EH (cell line): ENCODE measurements around the gene COPB2.
"Not testable (repeated sequence)": the region's sequence is repeated elsewhere in the genome, so short reads cannot be mapped to it uniquely, and the experiment has no call there.

Source experiments
- DNase-seq: peaks from one replicate; pipeline ENCODE4 v3.0.0-alpha.2; 2015; ENCODE audit warnings: low read depth

Gene COPB2

DNA sequence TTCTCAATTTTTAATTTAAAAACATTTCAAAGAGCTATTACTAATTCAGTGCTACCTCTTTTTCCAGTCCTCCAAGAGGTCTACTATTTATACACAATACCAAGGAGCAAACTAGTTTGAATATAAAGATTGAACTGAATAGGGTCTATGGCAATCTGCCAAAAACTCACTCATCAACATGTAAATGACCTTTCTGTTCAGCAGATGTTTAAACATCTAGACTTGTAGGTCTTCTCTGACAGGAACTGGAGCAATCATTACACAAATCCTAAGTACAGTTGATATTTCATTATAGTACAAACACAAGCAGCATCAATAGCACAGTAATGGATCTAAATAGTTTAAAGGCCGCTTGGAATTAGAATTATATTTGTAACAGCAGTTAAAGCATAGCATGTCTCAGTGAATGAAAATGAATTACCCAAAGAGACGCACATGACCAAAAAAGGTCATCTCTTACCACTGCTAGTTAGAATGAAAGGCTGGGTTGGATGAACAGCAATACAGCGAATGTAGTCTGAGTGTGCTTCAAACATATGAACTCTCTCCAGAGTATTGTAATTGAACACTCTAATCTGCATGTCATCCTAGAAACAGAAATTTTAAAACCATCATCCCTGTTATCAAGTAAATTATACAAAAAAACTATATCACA lies 10.7 kb downstream of the COPB2 start:
- DNase-seq = no peak

DNA sequence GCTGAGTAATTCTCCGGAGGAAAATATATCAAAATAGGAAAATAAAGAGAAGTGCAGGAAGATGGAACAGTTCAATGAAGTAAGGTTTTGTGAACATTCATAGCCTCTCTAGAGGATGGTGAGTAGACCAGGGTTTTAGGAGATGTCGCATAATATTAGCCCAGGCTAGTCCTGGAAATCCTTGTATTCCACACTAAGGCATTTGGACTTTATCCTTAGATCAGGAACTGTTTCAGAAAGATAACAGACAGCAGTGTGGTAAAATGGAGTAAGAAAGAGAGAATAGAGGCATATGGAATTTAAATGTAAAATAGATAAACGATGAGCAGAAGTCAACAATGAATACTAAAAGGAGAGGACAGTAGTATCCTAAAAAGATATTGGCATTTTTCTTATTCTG lies 12.1 kb downstream of the COPB2 start:
- no peak for DNase-seq

GRCh38 chr3:139374099-139374498 lies 15.3 kb downstream of the COPB2 start:
- no peak for DNase-seq

- no peak for DNase-seq
These were observed 24.9 kb downstream of the COPB2 start for GRCh38 chr3:139364549-139364948.

DNA sequence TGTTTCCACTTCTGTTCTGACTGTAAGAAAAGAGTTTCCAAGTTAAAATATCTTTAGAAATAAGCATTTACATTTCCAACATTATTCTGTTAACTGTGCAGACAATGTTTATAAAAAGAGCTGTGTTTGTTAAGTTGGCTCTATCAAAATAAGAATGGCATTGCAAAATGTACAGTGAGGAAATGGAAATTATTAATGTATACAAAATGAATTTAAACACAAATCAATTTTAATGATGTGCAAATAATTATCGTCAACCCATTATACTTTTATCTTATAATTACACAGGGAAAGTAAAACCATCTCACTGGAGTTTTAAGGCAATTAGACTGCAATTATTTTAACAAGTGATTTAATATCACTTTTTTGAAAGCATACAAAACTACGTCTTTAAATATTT lies 28.2 kb downstream of the COPB2 start:
- DNase-seq = no peak

DNA sequence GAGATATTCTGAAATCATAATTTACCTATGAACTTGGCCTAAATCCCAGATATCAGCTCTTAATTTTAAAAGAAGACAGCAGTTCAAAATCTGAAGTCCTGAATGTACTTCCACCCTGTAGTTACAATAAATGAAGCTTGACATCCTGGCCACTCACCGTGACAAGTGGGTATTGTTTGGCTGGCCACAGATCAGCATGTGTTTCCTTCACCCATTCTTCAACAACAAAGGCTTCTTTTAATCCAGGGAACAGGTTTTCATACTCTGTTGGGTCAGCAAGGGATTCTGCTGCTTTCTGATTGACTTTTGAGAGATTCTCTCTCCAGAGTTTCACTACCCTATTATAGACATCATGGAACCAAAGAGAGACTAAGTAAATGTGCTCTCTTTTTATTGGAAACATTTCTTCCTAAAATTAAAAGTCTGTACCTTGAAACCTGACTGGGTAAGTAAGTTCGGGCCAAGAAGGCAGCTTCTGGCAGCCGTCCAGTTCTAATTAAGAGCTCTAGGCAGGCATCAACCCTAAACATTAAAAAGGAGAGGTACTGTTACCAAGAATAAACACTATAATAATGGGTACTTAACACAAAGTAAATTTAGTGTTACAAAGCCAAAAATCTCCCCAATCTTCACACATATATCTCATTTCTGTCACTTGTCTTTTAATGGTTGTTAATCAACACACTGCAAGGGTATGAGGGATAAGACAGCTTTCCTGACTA lies 30.4 kb downstream of the COPB2 start:
- no peak for DNase-seq

GRCh38 chr3:139357899-139358298 lies 31.5 kb downstream of the COPB2 start:
- no peak for DNase-seq

DNA sequence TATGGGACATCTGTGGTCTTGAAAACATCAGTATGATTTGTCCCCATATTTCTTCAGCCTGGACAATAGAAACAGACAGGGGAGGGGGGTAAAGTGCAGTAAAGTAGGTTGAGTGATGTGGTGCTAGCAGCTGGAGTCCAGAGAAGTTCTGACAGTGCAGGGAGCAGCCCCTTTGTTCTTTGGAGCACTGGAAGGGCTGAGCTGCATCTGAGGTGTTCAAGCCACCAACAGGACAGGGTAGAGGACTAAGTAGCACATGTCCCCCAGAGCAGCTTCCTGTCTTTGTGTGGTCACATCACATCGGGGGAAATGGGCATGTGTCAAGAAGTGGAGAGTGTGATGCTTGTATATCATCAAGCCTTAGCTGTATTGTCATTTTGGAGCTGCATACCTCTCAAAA lies 33.6 kb downstream of the COPB2 start:
- no peak for DNase-seq

DNA sequence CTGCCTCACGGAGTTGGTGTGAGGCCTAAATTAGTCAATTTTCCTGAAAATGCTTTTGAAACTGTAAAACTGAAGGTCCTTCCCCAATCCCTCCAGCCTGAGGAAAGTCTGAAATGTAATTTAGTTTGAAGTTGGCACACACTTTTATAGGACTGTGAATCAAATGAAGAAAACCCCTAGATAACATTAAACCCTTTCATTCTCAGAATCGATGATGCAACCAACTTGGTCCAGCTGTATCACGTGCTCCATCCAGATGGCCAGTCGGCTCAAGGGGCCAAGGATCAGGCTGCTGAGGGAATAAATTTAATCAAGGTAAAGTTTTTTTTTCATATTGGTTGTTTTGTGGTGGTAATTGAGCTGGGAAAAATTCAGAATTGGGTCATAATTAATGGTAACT lies 34.0 kb downstream of the COPB2 start:
- DNase-seq = no peak

- no peak for DNase-seq
These were observed 34.8 kb downstream of the COPB2 start for GRCh38 chr3:139354661-139355060.

DNA sequence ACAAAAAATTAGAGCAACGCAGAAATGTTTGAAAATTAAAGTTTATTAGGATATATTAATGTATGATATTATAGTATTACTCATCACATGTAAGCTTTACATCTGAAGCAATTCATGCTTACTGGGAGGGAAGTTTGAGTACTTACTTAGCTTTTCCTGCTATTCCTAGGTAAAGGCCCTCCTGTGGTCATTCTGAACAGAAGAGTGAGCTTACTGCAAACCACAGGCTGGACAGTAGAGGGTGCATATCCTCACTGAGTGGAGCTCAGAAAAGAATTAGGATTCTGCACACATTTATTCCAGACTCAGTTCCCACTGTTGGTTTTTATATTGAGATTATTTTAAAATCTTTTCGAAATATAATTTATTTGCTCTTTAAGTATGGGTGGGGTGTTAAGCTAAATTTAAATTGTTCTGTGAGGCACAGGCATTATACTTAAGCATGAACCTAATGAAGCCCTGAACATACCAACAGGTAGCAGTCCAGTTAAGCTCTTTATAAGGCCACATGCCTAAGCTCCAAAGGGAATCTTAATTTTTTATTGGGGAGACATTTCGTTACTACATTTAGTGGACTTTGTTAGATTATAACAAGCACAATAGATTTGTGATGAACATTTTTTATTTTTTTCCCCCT lies 35.4 kb downstream of the COPB2 start:
- DNase-seq = peak; percentile 70

DNA sequence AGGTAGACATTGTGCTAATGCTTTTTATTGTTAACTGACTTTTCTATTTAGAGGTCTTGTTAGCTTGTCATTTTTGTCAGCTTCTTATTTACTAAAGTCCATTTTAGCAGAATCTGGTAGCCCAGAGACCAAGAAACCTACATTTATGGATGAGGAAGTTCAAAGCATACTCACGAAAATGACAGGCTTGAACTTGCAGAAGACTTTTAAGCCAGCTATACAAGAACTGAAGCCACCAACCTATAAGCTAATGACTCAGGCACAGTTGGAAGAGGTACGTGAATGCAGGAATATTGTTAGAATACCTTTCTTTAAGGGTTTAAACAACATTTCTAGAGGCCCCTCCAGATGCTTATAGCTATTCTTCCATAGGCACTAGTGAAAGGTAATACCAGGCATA lies 42.7 kb downstream of the COPB2 start:
- DNase-seq = no peak

GRCh38 chr3:139343895-139344856 lies 45.3 kb downstream of the COPB2 start, which contains the start of gene MRPS22:
MRPS22 (plus strand) TSS chr3:139344020; CDS start chr3:139344027, 7 bp downstream.
- peak; percentile 91 for DNase-seq

GRCh38 chr3:139342054-139342453 lies 47.4 kb downstream of the COPB2 start:
- DNase-seq = no peak

GRCh38 chr3:139340784-139341183 lies 48.7 kb downstream of the COPB2 start:
- DNase-seq = no peak

GRCh38 chr3:139339219-139339906 lies 50.1 kb downstream of the COPB2 start:
- peak; percentile 69 for DNase-seq

DNA sequence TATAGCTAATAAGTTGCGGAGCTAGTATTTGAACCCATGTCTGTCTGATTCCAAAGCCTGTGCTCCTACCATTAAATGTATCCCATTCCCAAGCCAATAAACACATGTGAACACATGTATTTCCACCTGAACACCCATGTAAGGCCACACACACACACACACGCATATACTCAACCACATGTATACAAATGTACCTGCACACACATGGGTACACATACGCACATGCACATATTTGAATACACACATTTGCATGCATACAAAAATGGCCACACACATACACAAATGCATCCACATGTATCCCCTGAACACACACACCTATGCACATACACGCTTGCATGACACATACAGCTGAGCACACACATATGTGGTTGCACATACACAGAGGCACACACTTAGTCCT lies 51.0 kb downstream of the COPB2 start:
- no peak for DNase-seq

- DNase-seq = not testable (repeated sequence)
These were observed 54.8 kb downstream of the COPB2 start for GRCh38 chr3:139334675-139335074.

DNA sequence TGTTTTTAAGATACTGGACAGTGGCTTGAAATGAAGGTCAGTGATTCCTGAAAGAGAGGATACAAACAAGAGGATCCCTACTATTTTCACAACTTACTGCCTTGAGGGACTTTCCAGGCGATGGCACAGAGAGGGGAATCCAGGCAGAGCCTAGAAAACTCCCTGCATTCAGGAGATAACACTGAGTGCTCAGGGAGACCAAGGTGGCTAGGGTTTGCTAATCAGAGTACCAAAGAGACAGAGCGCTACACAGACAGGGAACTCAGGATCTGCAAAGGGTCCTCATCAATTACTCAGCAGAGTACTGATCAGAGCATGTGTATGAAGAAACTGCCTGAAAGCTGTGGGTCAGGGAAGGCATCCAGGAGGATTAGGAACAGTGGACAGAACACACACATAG lies 57.4 kb downstream of the COPB2 start:
- DNase-seq = no peak

DNA sequence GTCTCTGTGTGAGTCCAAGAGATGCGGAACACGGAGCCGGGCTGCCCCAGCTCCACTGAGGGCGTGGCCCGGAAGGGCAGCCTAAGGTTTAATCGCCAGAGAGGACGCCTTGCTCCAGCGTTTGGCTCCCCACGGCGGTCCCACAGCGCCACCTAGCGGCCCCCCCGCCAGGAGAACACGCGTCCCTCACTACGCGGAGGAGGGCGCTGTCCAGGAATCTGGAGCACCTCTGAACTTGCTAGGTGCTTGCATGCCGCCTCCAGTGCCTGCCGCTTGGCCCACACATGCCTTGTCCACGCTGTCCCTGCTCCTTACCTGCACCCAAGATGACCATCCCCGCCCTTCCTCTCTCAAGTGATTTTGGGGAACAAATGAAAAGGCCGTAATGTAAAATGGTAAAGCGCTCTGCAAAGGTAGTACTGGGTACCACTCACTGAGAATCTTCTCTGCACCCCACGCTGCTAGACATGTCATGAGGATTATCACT lies 60.0 kb downstream of the COPB2 start:
- DNase-seq = peak; percentile 83

GRCh38 chr3:139328356-139328755 lies 61.1 kb downstream of the COPB2 start:
- no peak for DNase-seq
